PFSK-1 (cell line): ENCODE results near the gene PPM1L.

Source experiments
- FOXP2 ChIP-seq: optimal IDR thresholded peaks from 2 replicates; pipeline ENCODE3; 2011; ENCODE audit warnings: borderline replicate concordance, control low read depth, inconsistent platforms; ENCODE audit not compliant: insufficient read depth; ENCODE audit errors: extremely low read length, extremely low read depth
- POLR2AphosphoS5 ChIP-seq: IDR thresholded peaks from 2 replicates; pipeline ENCODE4 v1.6.1; 2012; ENCODE audit warnings: low read depth, mild to moderate bottlenecking, control low read depth, low read length, moderate library complexity
- REST ChIP-seq, 2 experiments: IDR thresholded peaks; 2 replicates each; pipeline versions ENCODE4 v1.6.1 to v1.8.0; 2011 to 2012; ENCODE audit warnings: low read depth in 2 of 2, low read length in 2 of 2, control low read depth in 1 of 2, inconsistent platforms in 1 of 2, mild to moderate bottlenecking in 1 of 2, moderate library complexity in 1 of 2; ENCODE audit not compliant: insufficient read depth in 1 of 2
- SIN3A ChIP-seq: IDR thresholded peaks from 2 replicates; pipeline ENCODE4 v1.6.1; 2012; ENCODE audit warnings: mild to moderate bottlenecking, low read length, moderate library complexity, borderline replicate concordance; ENCODE audit not compliant: insufficient read depth
- TAF1 ChIP-seq: IDR thresholded peaks from 2 replicates; pipeline ENCODE4 v1.6.1; 2012; ENCODE audit warnings: low read length, control low read depth, borderline replicate concordance; ENCODE audit not compliant: insufficient read depth

GRCh38 chr3:161070980-161071663 is 315.1 kb downstream of the PPM1L start:
- TF ChIP-seq TAF1, result no peak
- no peak for TF ChIP-seq POLR2AphosphoS5
- TF ChIP-seq FOXP2, result no peak
- TF ChIP-seq SIN3A, result no peak
- TF ChIP-seq REST (IDR thresholded peaks at IDR 0.05; ENCODE audit: insufficient read depth in 1 of 2, low read depth in 2 of 2, low read length in 2 of 2), result no peak
